AG04450 (cell line): ENCODE data around the gene DOP1B. TPM values are rescaled to one million over a fixed set of nuclear protein-coding genes. Genes with fewer than 3 reads are reported as not detected.

Source experiments
- CTCF ChIA-PET: fragments of 300-600, 350-600 bp; formaldehyde crosslinking; extraction: SDS; loops from one replicate; lab custom pipeline; 2022; ENCODE audit warnings: antibody characterized with exemption, inconsistent platforms; lab: Charles Lee
- POLR2A ChIA-PET: fragments of 350-600 bp; formaldehyde crosslinking; extraction: SDS; loops from one replicate; lab custom pipeline; 2021; ENCODE audit warnings: antibody characterized with exemption, inconsistent platforms; lab: Yijun Ruan, JAX
- DNase-seq: peaks from one replicate; pipeline ENCODE4 v3.0.0-alpha.2; 2011; ENCODE audit warnings: low read depth, low spot score
- H3K27ac ChIP-seq: one replicate; pipeline ENCODE4 v1.5.1; 2012; ENCODE audit warnings: low read depth, low read length, control low read depth
- H3K27me3 ChIP-seq: one replicate; pipeline ENCODE4 v1.6.0; 2012; ENCODE audit warnings: low read length; ENCODE audit not compliant: control insufficient read depth, insufficient read depth
- H3K4me3 ChIP-seq: 2 replicates; pipeline ENCODE4 v1.5.1; 2011; ENCODE audit warnings: mild to moderate bottlenecking, low read depth, low read length, control low read depth
- H3K9me3 ChIP-seq: 2 replicates; pipeline ENCODE4 v1.5.1; 2012; ENCODE audit warnings: low read length; ENCODE audit not compliant: control insufficient read depth, insufficient read depth
- polyA plus RNA-seq: library from polyadenylated mRNA; depleted of rRNA; stranded (reverse); fragments of >200 nt; gene quantifications from 2 replicates; pipeline ENCODE4 v1.2.3, GENCODE V29; 2011
- TF ChIP-seq, protein P1 (sequence below): IDR thresholded peaks from 2 replicates; pipeline ENCODE4 v1.5.1; 2011; ENCODE audit warnings: low read depth, low read length, control low read depth, inconsistent platforms

Gene DOP1B
- polyA plus RNA-seq, 1 experiment, result 7.3 TPM

- TF ChIP-seq, protein P1, sequence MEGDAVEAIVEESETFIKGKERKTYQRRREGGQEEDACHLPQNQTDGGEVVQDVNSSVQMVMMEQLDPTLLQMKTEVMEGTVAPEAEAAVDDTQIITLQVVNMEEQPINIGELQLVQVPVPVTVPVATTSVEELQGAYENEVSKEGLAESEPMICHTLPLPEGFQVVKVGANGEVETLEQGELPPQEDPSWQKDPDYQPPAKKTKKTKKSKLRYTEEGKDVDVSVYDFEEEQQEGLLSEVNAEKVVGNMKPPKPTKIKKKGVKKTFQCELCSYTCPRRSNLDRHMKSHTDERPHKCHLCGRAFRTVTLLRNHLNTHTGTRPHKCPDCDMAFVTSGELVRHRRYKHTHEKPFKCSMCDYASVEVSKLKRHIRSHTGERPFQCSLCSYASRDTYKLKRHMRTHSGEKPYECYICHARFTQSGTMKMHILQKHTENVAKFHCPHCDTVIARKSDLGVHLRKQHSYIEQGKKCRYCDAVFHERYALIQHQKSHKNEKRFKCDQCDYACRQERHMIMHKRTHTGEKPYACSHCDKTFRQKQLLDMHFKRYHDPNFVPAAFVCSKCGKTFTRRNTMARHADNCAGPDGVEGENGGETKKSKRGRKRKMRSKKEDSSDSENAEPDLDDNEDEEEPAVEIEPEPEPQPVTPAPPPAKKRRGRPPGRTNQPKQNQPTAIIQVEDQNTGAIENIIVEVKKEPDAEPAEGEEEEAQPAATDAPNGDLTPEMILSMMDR, result no peak
- CTCF ChIA-PET, result no interaction called here
- H3K9me3 ChIP-seq, result no peaks in the 10 kb centered on the region; the same call in 1 of the 2 replicates
- no peak for DNase-seq
- H3K4me3 ChIP-seq, result no peak overlapping the region
- H3K27me3 ChIP-seq, result no peaks in the 10 kb centered on the region
- POLR2A ChIA-PET, result no interaction called here
- no peak overlapping the region for H3K27ac ChIP-seq
Measured at GRCh38 chr21:36159356-36159921, 2.8 kb downstream of the DOP1B start.

DNA sequence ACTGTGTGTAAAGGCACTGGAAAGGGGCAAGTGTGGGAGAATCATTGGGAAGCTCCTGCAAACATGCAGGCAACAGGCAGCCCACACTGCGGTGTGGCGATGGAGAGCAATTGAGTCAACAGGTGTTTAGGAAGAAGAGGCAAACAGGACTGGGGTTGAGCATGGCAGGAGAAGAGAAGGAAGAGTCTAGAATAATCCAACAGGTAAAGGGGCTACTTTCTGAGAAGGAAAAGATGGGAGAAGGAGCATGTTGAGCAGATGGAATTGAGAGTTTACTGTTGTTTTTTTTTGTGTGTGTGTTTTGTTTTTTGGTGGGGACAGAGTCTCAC, 4.2 kb downstream of the DOP1B start:
- H3K27ac ChIP-seq, result no peak overlapping the region
- no peaks in the 10 kb centered on the region; the same call in 1 of the 2 replicates for H3K9me3 ChIP-seq
- no peak for DNase-seq
- no peak overlapping the region for H3K4me3 ChIP-seq
- TF ChIP-seq, protein P1, result no peak
- no peaks in the 10 kb centered on the region for H3K27me3 ChIP-seq
- ChIA-PET CTCF (no interaction called here), POLR2A (no interaction called here)

GRCh38 chr21:36162631-36163030, 6.0 kb downstream of the DOP1B start:
- no peak for DNase-seq
- no peaks in the 10 kb centered on the region for H3K9me3 ChIP-seq
- ChIA-PET POLR2A (interaction anchor here (1.0 kb wide), 1 partner anchor 157 kb away, joined by 4 read pairs; the partner anchor contains the start of gene MORC3), CTCF (interaction anchor here (0.6 kb wide), 1 partner anchor 132 kb away, joined by 7 read pairs; no protein-coding TSS in a partner anchor)
- no peak overlapping the region for H3K4me3 ChIP-seq
- H3K27ac ChIP-seq, result no peak overlapping the region
- H3K27me3 ChIP-seq, result no peaks in the 10 kb centered on the region
- TF ChIP-seq, protein P1, result no peak

- no peaks in the 10 kb centered on the region for H3K9me3 ChIP-seq
- H3K27ac ChIP-seq, result no peak overlapping the region
- ChIA-PET CTCF (interaction anchor here (1.0 kb wide), 1 partner anchor 96 kb away, joined by 3 read pairs; no protein-coding TSS in a partner anchor), POLR2A (interaction anchor here (1.0 kb wide), 1 partner anchor 156 kb away, joined by 4 read pairs; the partner anchor contains the start of gene MORC3)
- H3K27me3 ChIP-seq, result no peaks in the 10 kb centered on the region
- TF ChIP-seq, protein P1, result no peak
- DNase-seq, result no peak
- no peak overlapping the region for H3K4me3 ChIP-seq
Measured at GRCh38 chr21:36163750-36164741, 7.4 kb downstream of the DOP1B start.
